ENCODE data around the gene RAB13.

GRCh38 chr1:153945131-153945794 lies 40.9 kb downstream of the RAB13 start:
- TF ChIP-seq CTCF (IDR thresholded peaks at IDR 0.05), result no peak
- TF ChIP-seq POLR2A (IDR thresholded peaks at IDR 0.05; ENCODE audit: low read depth), result no peak
- no peak for TF ChIP-seq POLR2AphosphoS5 (IDR thresholded peaks at IDR 0.05)
- no peak for TF ChIP-seq EP300 (IDR thresholded peaks at IDR 0.05)

Measured in esophagus muscularis mucosa (tissue), 4 donors.